ENCODE measurements around the gene STARD10. TPM values are rescaled to one million over a fixed set of nuclear protein-coding genes. Genes with fewer than 3 reads are reported as not detected.

Gene STARD10
- total RNA-seq, 1 donor from 2014 or later: 38.4 TPM

GRCh38 chr11:72784662-72785061, 9.2 kb downstream of the STARD10 start:
- H3K4me3 Mint-ChIP-seq (ENCODE audit: unreplicated experiment): no peak overlapping the region
- no peaks in the 10 kb centered on the region for H3K79me2 ChIP-seq (ENCODE audit: insufficient read depth, low read length)
- peaks cover 7% of the 10 kb centered on the region for H3K4me1 ChIP-seq (ENCODE audit: insufficient read depth, low read length)
- no peaks in the 10 kb centered on the region for H3K9me3 Mint-ChIP-seq (ENCODE audit: unreplicated experiment)
- no peaks in the 10 kb centered on the region for H3K9me3 ChIP-seq (ENCODE audit: insufficient read depth, low read depth, low read length)
- H3K9ac ChIP-seq (ENCODE audit: low read length): no peak overlapping the region
- no peak overlapping the region for H3K27ac ChIP-seq (ENCODE audit: low read depth, low read length)
- peaks cover 8% of the 10 kb centered on the region for H4K20me1 ChIP-seq (ENCODE audit: insufficient read depth, low read length)
- FAIRE-seq (no peak), DNase-seq (ENCODE audit: low read depth) (no peak)
- no peak for TF ChIP-seq EZH2 (IDR thresholded peaks at IDR 0.05; ENCODE audit: insufficient read depth, low read length)
- no peak for TF ChIP-seq CTCF (IDR thresholded peaks at IDR 0.05; ENCODE audit: insufficient read depth, low read depth, low read length)
- no peak overlapping the region for H3K27ac Mint-ChIP-seq (ENCODE audit: unreplicated experiment)
- H3K36me3 ChIP-seq (ENCODE audit: insufficient read depth, low read length): no peaks in the 10 kb centered on the region
- H3K4me1 Mint-ChIP-seq (ENCODE audit: low read depth, unreplicated experiment): peaks cover 12% of the 10 kb centered on the region
- H2AFZ ChIP-seq (ENCODE audit: low read depth, low read length): no peak overlapping the region
- H3K4me3 ChIP-seq (ENCODE audit: insufficient read depth, low read depth, low read length): no peak overlapping the region
- peaks cover 2% of the 10 kb centered on the region for H3K27me3 Mint-ChIP-seq (ENCODE audit: low read depth, unreplicated experiment)
- H3K27me3 ChIP-seq (ENCODE audit: insufficient read depth, low read length): no peaks in the 10 kb centered on the region
- H3K4me2 ChIP-seq (ENCODE audit: low read length): no peak overlapping the region
- no peaks in the 10 kb centered on the region for H3K36me3 Mint-ChIP-seq (ENCODE audit: low read depth, unreplicated experiment)

- no peaks in the 10 kb centered on the region for H3K9me3 Mint-ChIP-seq (ENCODE audit: unreplicated experiment)
- Histone ChIP-seq H3K4me3 (ENCODE audit: insufficient read depth, low read depth, low read length) (no peak overlapping the region), H3K27me3 (ENCODE audit: insufficient read depth, low read length) (no peaks in the 10 kb centered on the region), H3K4me2 (ENCODE audit: low read length) (no peak overlapping the region), H3K27ac (ENCODE audit: low read depth, low read length) (no peak overlapping the region), H3K79me2 (ENCODE audit: insufficient read depth, low read length) (no peaks in the 10 kb centered on the region), H3K9ac (ENCODE audit: low read length) (no peak overlapping the region), H3K9me3 (ENCODE audit: insufficient read depth, low read depth, low read length) (no peaks in the 10 kb centered on the region), H2AFZ (ENCODE audit: low read depth, low read length) (no peak overlapping the region), H4K20me1 (ENCODE audit: insufficient read depth, low read length) (peaks cover 8% of the 10 kb centered on the region), H3K36me3 (ENCODE audit: insufficient read depth, low read length) (no peaks in the 10 kb centered on the region), H3K4me1 (ENCODE audit: insufficient read depth, low read length) (no peaks in the 10 kb centered on the region)
- TF ChIP-seq CTCF (IDR thresholded peaks at IDR 0.05; ENCODE audit: insufficient read depth, low read depth, low read length): no peak
- TF ChIP-seq EZH2 (IDR thresholded peaks at IDR 0.05; ENCODE audit: insufficient read depth, low read length): no peak
- H3K36me3 Mint-ChIP-seq (ENCODE audit: low read depth, unreplicated experiment): peaks cover 3% of the 10 kb centered on the region
- no peak overlapping the region for H3K4me3 Mint-ChIP-seq (ENCODE audit: unreplicated experiment)
- DNase-seq (ENCODE audit: low read depth): no peak
- H3K27me3 Mint-ChIP-seq (ENCODE audit: low read depth, unreplicated experiment): peaks cover 5% of the 10 kb centered on the region
- H3K4me1 Mint-ChIP-seq (ENCODE audit: low read depth, unreplicated experiment): peaks cover 12% of the 10 kb centered on the region
- no peak for FAIRE-seq
- no peak overlapping the region for H3K27ac Mint-ChIP-seq (ENCODE audit: unreplicated experiment)
Measured at GRCh38 chr11:72783144-72783905, 10.5 kb downstream of the STARD10 start.

Measured in astrocyte (in vitro differentiated cells and primary cell).